DND-41 (cell line): ENCODE results near the gene PLEKHS1.
"Not testable (repeated sequence)": the region's sequence is repeated elsewhere in the genome, so short reads cannot be mapped to it uniquely, and the experiment has no call there.

ENCODE experiments used
- ATAC-seq: fragments of 200-7000 bp; cut with Tn5 transposase; 3 replicates; pipeline ENCODE4 v1.9.1; 2021; ENCODE audit warnings: low read depth; ENCODE audit not compliant: insufficient read depth
- DNase-seq: peaks from one replicate; pipeline ENCODE4 v3.0.0-alpha.2; 2020
- H2AFZ ChIP-seq: 2 replicates; pipeline ENCODE4 v1.6.0; 2012; ENCODE audit warnings: low read depth, low read length
- H3K27ac ChIP-seq: 2 replicates; pipeline ENCODE4 v1.5.1; 2012; ENCODE audit warnings: low read length, inconsistent platforms
- H3K27me3 ChIP-seq: fragments of 200-600 bp; sonication (generic); 2 replicates; pipeline ENCODE4 v1.6.0; 2012; ENCODE audit warnings: low read length, mild to moderate bottlenecking, inconsistent platforms; ENCODE audit not compliant: insufficient read depth, poor library complexity
- H3K36me3 ChIP-seq: 2 replicates; pipeline ENCODE4 v1.5.1; 2012; ENCODE audit warnings: low read length, inconsistent platforms; ENCODE audit not compliant: insufficient read depth
- H3K4me1 ChIP-seq: 2 replicates; pipeline ENCODE4 v1.5.1; 2012; ENCODE audit warnings: mild to moderate bottlenecking, low read length; ENCODE audit not compliant: insufficient read depth
- H3K4me2 ChIP-seq: 2 replicates; pipeline ENCODE4 v1.6.0; 2012; ENCODE audit warnings: mild to moderate bottlenecking, moderate library complexity, low read length, inconsistent platforms; ENCODE audit not compliant: insufficient read depth
- H3K4me3 ChIP-seq, 2 experiments: fragments of 200-600 bp in 1 of 2; shearing (Covaris generic) in 1 of 2; 2 replicates each; pipeline ENCODE4 v1.5.1; 2012 to 2016; ENCODE audit warnings: inconsistent platforms in 2 of 2, low read length in 2 of 2, mild to moderate bottlenecking in 2 of 2, low read depth in 1 of 2, moderate library complexity in 1 of 2
- H3K79me2 ChIP-seq: 2 replicates; pipeline ENCODE4 v1.6.0; 2012; ENCODE audit warnings: low read length, inconsistent platforms; ENCODE audit not compliant: insufficient read depth
- H3K9ac ChIP-seq: 2 replicates; pipeline ENCODE4 v1.6.0; 2012; ENCODE audit warnings: low read depth, mild to moderate bottlenecking, inconsistent platforms, low read length, moderate library complexity
- H3K9me3 ChIP-seq: 2 replicates; pipeline ENCODE4 v1.5.1; 2012; ENCODE audit warnings: low read length, moderate library complexity, mild to moderate bottlenecking, inconsistent platforms; ENCODE audit not compliant: insufficient read depth, severe bottlenecking
- H4K20me1 ChIP-seq: 2 replicates; pipeline ENCODE4 v1.6.0; 2012; ENCODE audit warnings: low read length; ENCODE audit not compliant: insufficient read depth
- CTCF ChIP-seq: IDR thresholded peaks from 2 replicates; pipeline ENCODE4 v1.5.1; 2012; ENCODE audit warnings: borderline replicate concordance, low read length, moderate library complexity, mild to moderate bottlenecking; ENCODE audit not compliant: poor library complexity, severe bottlenecking; ENCODE audit errors: extremely low read depth
- EZH2 ChIP-seq: IDR thresholded peaks from 3 replicates; pipeline ENCODE4 v1.6.1; 2012; ENCODE audit warnings: borderline replicate concordance, low read depth, mild to moderate bottlenecking, moderate library complexity, low read length, inconsistent platforms; ENCODE audit not compliant: severe bottlenecking

Gene PLEKHS1

GRCh38 chr10:113819989-113820388 is 68.5 kb downstream of the PLEKHS1 start:
- Histone ChIP-seq H3K9me3 (no peaks in the 10 kb centered on the region), H2AFZ (no peak overlapping the region), H4K20me1 (no peaks in the 10 kb centered on the region), H3K4me1 (no peaks in the 10 kb centered on the region), H3K27ac (no peak overlapping the region), H3K4me3 (no peak overlapping the region), H3K4me2 (no peak overlapping the region), H3K36me3 (no peaks in the 10 kb centered on the region), H3K27me3 (no peaks in the 10 kb centered on the region), H3K9ac (no peak overlapping the region), H3K79me2 (no peaks in the 10 kb centered on the region)
- TF ChIP-seq CTCF (no peak), EZH2 (no peak)
- no peak for DNase-seq
- no peak for ATAC-seq

GRCh38 chr10:113820507-113820906 is 69.0 kb downstream of the PLEKHS1 start:
- no peak for DNase-seq
- H3K27me3 ChIP-seq: no peaks in the 10 kb centered on the region
- no peak overlapping the region for H3K27ac ChIP-seq
- no peak overlapping the region for H3K4me3 ChIP-seq
- H3K36me3 ChIP-seq: no peaks in the 10 kb centered on the region
- no peak overlapping the region for H2AFZ ChIP-seq
- H3K9ac ChIP-seq: no peak overlapping the region
- H3K79me2 ChIP-seq: no peaks in the 10 kb centered on the region
- no peaks in the 10 kb centered on the region for H3K4me1 ChIP-seq
- no peak overlapping the region for H3K4me2 ChIP-seq
- peak; percentile 40; the same call in 1 of the 3 replicates for ATAC-seq
- TF ChIP-seq EZH2: no peak
- peak; percentile 40 for TF ChIP-seq CTCF
- H4K20me1 ChIP-seq: no peaks in the 10 kb centered on the region
- H3K9me3 ChIP-seq: no peaks in the 10 kb centered on the region

- not testable (repeated sequence) for H3K4me2 ChIP-seq, H4K20me1 ChIP-seq, H2AFZ ChIP-seq, DNase-seq, H3K4me3 ChIP-seq, H3K9ac ChIP-seq, ATAC-seq, H3K27me3 ChIP-seq, H3K27ac ChIP-seq, H3K9me3 ChIP-seq, H3K4me1 ChIP-seq, H3K36me3 ChIP-seq, H3K79me2 ChIP-seq
Observed at GRCh38 chr10:113821306-113821705, 69.8 kb downstream of the PLEKHS1 start.

DNA sequence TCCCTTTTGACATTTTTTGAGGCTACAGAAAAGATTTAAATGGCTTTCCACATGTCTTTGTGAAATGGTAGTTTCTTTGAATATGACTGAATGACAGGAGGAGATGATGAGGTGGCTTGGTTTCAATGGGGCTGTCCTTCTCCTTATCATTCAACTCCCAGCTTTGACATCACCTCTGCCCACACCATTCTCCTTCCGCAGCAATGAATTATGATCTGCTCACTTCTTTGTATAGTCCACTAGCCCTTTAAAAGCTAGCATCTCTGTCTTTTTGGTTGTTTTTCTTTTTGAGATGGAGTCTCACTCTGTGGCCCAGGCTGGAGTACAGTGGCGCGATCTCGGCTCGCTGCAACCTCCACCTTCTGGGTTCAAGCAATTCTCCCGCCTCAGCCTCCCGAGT is 70.7 kb downstream of the PLEKHS1 start:
- no peak for DNase-seq
- Histone ChIP-seq H3K9ac (no peak overlapping the region), H3K4me2 (no peak overlapping the region), H4K20me1 (no peaks in the 10 kb centered on the region), H3K27ac (no peak overlapping the region), H3K4me1 (no peaks in the 10 kb centered on the region), H2AFZ (no peak overlapping the region), H3K4me3 (no peak overlapping the region), H3K79me2 (no peaks in the 10 kb centered on the region), H3K27me3 (no peaks in the 10 kb centered on the region), H3K9me3 (no peaks in the 10 kb centered on the region), H3K36me3 (no peaks in the 10 kb centered on the region)
- no peak for ATAC-seq
- no peak for TF ChIP-seq EZH2
- TF ChIP-seq CTCF: no peak
